ENCODE measurements around the gene EPN3.
A peak's percentile ranks its signal among the peaks of the same experiment; 100 is the strongest.

GRCh38 chr17:50532452-50533024, at the start of gene EPN3:
- TF ChIP-seq POLR2A (IDR thresholded peaks at IDR 0.05; ENCODE audit: borderline replicate concordance, extremely low read depth, insufficient read depth, insufficient read length) = no peak
- TF ChIP-seq, protein P1, sequence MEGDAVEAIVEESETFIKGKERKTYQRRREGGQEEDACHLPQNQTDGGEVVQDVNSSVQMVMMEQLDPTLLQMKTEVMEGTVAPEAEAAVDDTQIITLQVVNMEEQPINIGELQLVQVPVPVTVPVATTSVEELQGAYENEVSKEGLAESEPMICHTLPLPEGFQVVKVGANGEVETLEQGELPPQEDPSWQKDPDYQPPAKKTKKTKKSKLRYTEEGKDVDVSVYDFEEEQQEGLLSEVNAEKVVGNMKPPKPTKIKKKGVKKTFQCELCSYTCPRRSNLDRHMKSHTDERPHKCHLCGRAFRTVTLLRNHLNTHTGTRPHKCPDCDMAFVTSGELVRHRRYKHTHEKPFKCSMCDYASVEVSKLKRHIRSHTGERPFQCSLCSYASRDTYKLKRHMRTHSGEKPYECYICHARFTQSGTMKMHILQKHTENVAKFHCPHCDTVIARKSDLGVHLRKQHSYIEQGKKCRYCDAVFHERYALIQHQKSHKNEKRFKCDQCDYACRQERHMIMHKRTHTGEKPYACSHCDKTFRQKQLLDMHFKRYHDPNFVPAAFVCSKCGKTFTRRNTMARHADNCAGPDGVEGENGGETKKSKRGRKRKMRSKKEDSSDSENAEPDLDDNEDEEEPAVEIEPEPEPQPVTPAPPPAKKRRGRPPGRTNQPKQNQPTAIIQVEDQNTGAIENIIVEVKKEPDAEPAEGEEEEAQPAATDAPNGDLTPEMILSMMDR (IDR thresholded peaks at IDR 0.05 in 2 of 3, conservative IDR thresholded peaks at IDR 0.05 in 1 of 3; ENCODE audit: borderline replicate concordance in 1 of 3, insufficient read depth in 1 of 3, low read depth in 2 of 3, low read length in 2 of 3) = no peak
- TF ChIP-seq TCF7L2 (IDR thresholded peaks at IDR 0.05; ENCODE audit: borderline replicate concordance, extremely low read depth, insufficient read depth, insufficient read length) = no peak
- no peak for TF ChIP-seq JUND (IDR thresholded peaks at IDR 0.05)
- no peak for TF ChIP-seq ELF1 (IDR thresholded peaks at IDR 0.05; ENCODE audit: borderline replicate concordance, low read depth)
- no peak for TF ChIP-seq EZH2 (IDR thresholded peaks at IDR 0.05)
- TF ChIP-seq SRF (IDR thresholded peaks at IDR 0.05; ENCODE audit: low read depth) = no peak
- TF ChIP-seq EZH2phosphoT487 (IDR thresholded peaks at IDR 0.05; ENCODE audit: borderline replicate concordance) = no peak
- TF ChIP-seq YY1 (IDR thresholded peaks at IDR 0.05; ENCODE audit: extremely low read depth, insufficient replicate concordance, low read depth, low read length) = peak; percentile 58
- peak; percentile 82 for TF ChIP-seq POLR2AphosphoS5 (IDR thresholded peaks at IDR 0.05; ENCODE audit: low read depth, low read length)
- TF ChIP-seq, protein P2, sequence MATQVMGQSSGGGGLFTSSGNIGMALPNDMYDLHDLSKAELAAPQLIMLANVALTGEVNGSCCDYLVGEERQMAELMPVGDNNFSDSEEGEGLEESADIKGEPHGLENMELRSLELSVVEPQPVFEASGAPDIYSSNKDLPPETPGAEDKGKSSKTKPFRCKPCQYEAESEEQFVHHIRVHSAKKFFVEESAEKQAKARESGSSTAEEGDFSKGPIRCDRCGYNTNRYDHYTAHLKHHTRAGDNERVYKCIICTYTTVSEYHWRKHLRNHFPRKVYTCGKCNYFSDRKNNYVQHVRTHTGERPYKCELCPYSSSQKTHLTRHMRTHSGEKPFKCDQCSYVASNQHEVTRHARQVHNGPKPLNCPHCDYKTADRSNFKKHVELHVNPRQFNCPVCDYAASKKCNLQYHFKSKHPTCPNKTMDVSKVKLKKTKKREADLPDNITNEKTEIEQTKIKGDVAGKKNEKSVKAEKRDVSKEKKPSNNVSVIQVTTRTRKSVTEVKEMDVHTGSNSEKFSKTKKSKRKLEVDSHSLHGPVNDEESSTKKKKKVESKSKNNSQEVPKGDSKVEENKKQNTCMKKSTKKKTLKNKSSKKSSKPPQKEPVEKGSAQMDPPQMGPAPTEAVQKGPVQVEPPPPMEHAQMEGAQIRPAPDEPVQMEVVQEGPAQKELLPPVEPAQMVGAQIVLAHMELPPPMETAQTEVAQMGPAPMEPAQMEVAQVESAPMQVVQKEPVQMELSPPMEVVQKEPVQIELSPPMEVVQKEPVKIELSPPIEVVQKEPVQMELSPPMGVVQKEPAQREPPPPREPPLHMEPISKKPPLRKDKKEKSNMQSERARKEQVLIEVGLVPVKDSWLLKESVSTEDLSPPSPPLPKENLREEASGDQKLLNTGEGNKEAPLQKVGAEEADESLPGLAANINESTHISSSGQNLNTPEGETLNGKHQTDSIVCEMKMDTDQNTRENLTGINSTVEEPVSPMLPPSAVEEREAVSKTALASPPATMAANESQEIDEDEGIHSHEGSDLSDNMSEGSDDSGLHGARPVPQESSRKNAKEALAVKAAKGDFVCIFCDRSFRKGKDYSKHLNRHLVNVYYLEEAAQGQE (IDR thresholded peaks at IDR 0.05; ENCODE audit: low read depth) = no peak
